ENCODE results near the gene COX7A2. TPM values are rescaled to one million over a fixed set of nuclear protein-coding genes. Genes with fewer than 3 reads are reported as not detected.

The COX7A2 gene
- total RNA-seq, 1 donor from 2014 or later, result 330 TPM

DNA sequence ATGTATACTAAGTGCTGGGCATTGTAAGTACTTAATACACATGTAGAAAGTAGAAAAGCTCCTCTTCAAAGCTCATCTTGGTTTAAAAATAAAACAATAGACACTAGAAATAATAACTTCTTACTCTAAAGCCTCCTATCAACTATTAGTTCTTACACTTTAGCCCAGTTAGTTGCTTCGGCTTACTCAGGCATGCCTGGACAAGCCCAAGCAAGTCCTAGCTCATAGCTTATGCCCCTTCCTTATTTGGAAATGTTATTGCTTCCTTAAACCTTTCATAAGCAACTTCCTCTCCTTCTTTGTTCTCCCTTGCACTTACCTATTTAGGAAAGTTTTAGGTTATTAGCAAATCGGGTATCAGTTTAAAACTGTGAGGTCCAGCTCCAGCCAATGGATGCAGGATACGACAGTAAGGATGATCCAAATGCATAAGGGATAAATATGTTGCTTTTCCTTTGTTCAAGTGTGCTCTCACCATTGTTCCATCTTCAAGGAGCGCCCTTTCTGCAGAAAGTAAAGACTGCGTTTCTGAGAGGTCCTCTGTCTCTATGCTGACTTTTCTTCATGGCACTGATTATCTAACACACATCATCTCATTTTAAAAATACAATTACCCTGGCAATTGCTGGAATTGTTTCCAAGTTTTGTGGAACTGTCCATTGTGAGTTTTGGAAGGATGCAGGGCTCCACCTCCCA lies 28.7 kb upstream of the COX7A2 start:
- Histone ChIP-seq H3K4me2 (no peak overlapping the region), H3F3A (ENCODE audit: low read depth) (peaks cover 14% of the 10 kb centered on the region), H3K27me3 (no peaks in the 10 kb centered on the region), H3K4me1 (peaks cover 17% of the 10 kb centered on the region), H3K36me3 (peaks cover 6% of the 10 kb centered on the region), H3K9me3 (ENCODE audit: low read depth) (no peaks in the 10 kb centered on the region), H3K27ac (no peak overlapping the region), H4K20me1 (ENCODE audit: low read depth) (peaks cover 6% of the 10 kb centered on the region), H2AFZ (replicated peaks) (no peak overlapping the region), H3K4me3 (no peak overlapping the region), H3K79me2 (ENCODE audit: low read depth) (peaks cover 99% of the 10 kb centered on the region), H3K9ac (no peak overlapping the region)
- H3K4me1 Mint-ChIP-seq, result no peaks in the 10 kb centered on the region
- no peaks in the 10 kb centered on the region for H3K27me3 Mint-ChIP-seq (ENCODE audit: insufficient read depth, low read depth)
- no peak overlapping the region for H3K27ac Mint-ChIP-seq
- H3K36me3 Mint-ChIP-seq, result peaks cover 24% of the 10 kb centered on the region
- no peaks in the 10 kb centered on the region for H3K9me3 Mint-ChIP-seq
- no peak for DNase-seq (ENCODE audit: low spot score)
- no peak overlapping the region for H3K4me3 Mint-ChIP-seq
- TF ChIP-seq EZH2 (IDR thresholded peaks at IDR 0.05) (no peak), EZH2phosphoT487 (IDR thresholded peaks at IDR 0.05) (no peak)
- TF ChIP-seq, protein P1, sequence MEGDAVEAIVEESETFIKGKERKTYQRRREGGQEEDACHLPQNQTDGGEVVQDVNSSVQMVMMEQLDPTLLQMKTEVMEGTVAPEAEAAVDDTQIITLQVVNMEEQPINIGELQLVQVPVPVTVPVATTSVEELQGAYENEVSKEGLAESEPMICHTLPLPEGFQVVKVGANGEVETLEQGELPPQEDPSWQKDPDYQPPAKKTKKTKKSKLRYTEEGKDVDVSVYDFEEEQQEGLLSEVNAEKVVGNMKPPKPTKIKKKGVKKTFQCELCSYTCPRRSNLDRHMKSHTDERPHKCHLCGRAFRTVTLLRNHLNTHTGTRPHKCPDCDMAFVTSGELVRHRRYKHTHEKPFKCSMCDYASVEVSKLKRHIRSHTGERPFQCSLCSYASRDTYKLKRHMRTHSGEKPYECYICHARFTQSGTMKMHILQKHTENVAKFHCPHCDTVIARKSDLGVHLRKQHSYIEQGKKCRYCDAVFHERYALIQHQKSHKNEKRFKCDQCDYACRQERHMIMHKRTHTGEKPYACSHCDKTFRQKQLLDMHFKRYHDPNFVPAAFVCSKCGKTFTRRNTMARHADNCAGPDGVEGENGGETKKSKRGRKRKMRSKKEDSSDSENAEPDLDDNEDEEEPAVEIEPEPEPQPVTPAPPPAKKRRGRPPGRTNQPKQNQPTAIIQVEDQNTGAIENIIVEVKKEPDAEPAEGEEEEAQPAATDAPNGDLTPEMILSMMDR (IDR thresholded peaks at IDR 0.05), result no peak

DNA sequence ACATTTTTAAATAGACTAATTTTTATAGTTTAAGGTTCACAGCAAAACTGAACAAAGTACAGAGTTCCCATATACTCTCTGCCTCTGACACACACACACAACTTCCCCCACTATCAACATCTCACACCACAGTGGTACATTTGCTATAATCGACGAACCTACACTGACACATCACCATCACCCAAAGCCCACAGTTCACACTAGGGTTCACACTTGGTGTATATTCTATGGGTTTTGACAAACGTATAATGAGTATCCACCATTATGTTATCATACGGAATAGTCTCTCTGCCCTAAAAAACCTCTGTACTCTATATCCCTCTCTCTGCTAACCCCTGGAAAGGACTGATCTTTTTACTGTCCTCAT lies 25.4 kb upstream of the COX7A2 start:
- H3K36me3 ChIP-seq, result peaks cover 6% of the 10 kb centered on the region
- H3K9ac ChIP-seq, result no peak overlapping the region
- peaks cover 12% of the 10 kb centered on the region for H3K4me1 ChIP-seq
- TF ChIP-seq EZH2 (IDR thresholded peaks at IDR 0.05) (no peak), EZH2phosphoT487 (IDR thresholded peaks at IDR 0.05) (no peak)
- TF ChIP-seq, protein P1 (IDR thresholded peaks at IDR 0.05), result no peak
- Mint-ChIP-seq H3K4me3 (no peak overlapping the region), H3K27me3 (ENCODE audit: insufficient read depth, low read depth) (no peaks in the 10 kb centered on the region), H3K27ac (no peak overlapping the region), H3K9me3 (no peaks in the 10 kb centered on the region), H3K36me3 (peaks cover 15% of the 10 kb centered on the region), H3K4me1 (no peaks in the 10 kb centered on the region)
- H2AFZ ChIP-seq (replicated peaks), result no peak overlapping the region
- H3K4me2 ChIP-seq, result no peak overlapping the region
- no peaks in the 10 kb centered on the region for H3K27me3 ChIP-seq
- H3F3A ChIP-seq (ENCODE audit: low read depth), result peaks cover 19% of the 10 kb centered on the region
- DNase-seq (ENCODE audit: low spot score), result no peak
- H3K79me2 ChIP-seq (ENCODE audit: low read depth), result peaks cover 93% of the 10 kb centered on the region
- H4K20me1 ChIP-seq (ENCODE audit: low read depth), result peaks cover 9% of the 10 kb centered on the region
- no peak overlapping the region for H3K27ac ChIP-seq
- H3K4me3 ChIP-seq, result no peak overlapping the region
- no peaks in the 10 kb centered on the region for H3K9me3 ChIP-seq (ENCODE audit: low read depth)

DNA sequence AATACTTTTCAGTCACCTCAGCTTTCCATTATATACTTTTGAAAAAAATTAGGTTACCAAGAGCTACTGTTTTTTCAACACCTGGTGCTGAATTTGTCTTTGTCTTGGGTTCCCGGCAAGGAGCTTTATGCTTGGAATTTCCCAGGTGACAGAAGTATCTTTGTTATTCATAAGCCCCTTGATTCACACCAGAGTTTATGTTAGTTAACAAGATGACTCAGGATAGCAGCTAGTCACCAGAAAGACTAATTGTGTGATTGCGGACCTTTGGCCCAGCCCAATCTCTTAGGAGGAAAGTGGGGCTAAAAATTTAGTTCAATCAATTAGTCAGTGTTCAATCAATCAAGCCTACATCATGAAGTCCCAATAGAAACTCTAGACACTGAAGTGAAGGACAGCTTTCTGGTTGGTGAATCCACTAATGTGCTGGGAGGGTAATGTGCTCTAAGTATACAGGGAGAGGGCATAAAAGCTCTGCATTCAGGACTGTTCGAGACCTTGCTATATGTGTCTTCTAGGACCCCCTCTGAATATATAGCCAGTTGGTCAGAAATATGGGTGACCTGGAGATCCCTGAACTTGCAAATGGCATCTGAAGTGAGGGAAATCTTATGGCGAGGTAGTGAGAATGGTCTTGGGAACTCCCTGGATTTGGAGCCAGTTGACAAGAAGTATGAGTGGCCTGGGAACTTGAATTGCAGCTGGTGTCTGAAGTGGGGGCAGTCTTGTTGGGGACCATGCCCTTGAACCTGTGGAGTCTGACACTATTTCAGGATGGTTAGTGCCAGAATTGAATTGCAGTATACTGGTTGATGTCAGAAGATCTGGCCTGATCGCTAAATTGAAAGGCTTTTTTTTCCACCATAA lies 24.8 kb upstream of the COX7A2 start:
- H3K4me3 ChIP-seq, result no peak overlapping the region
- Mint-ChIP-seq H3K27me3 (ENCODE audit: insufficient read depth, low read depth) (no peaks in the 10 kb centered on the region), H3K27ac (no peak overlapping the region), H3K4me1 (no peaks in the 10 kb centered on the region), H3K9me3 (no peaks in the 10 kb centered on the region), H3K4me3 (no peak overlapping the region), H3K36me3 (peaks cover 12% of the 10 kb centered on the region)
- H3K79me2 ChIP-seq (ENCODE audit: low read depth), result peaks cover 88% of the 10 kb centered on the region
- peaks cover 12% of the 10 kb centered on the region for H3K4me1 ChIP-seq
- peaks cover 6% of the 10 kb centered on the region for H3K36me3 ChIP-seq
- peak overlapping the region; percentile 40 for H3K27ac ChIP-seq
- TF ChIP-seq EZH2 (IDR thresholded peaks at IDR 0.05), result no peak
- TF ChIP-seq EZH2phosphoT487 (IDR thresholded peaks at IDR 0.05), result no peak
- TF ChIP-seq, protein P1 (IDR thresholded peaks at IDR 0.05), result no peak
- H2AFZ ChIP-seq (replicated peaks), result no peak overlapping the region
- DNase-seq (ENCODE audit: low spot score), result no peak
- no peaks in the 10 kb centered on the region for H3K9me3 ChIP-seq (ENCODE audit: low read depth)
- no peaks in the 10 kb centered on the region for H3K27me3 ChIP-seq
- no peak overlapping the region for H3K4me2 ChIP-seq
- peaks cover 9% of the 10 kb centered on the region for H4K20me1 ChIP-seq (ENCODE audit: low read depth)
- H3K9ac ChIP-seq, result no peak overlapping the region
- H3F3A ChIP-seq (ENCODE audit: low read depth), result peaks cover 19% of the 10 kb centered on the region

Data from neural progenitor cell (in vitro differentiated cells).